HG03378 (cell line): ENCODE data around the gene PSMD1.

Source experiments
- ATAC-seq: cut with Tn5 transposase; IDR thresholded peaks from one replicate; pipeline ENCODE4 v1.9.1; 2021; ENCODE audit warnings: mild to moderate bottlenecking, moderate library complexity; ENCODE audit not compliant: unreplicated experiment

PSMD1 gene

GRCh38 chr2:231034291-231034882 is 22.3 kb upstream of the PSMD1 start:
- ATAC-seq: no peak

- no peak for ATAC-seq
Measured at GRCh38 chr2:231036131-231036530, 20.5 kb upstream of the PSMD1 start.

- ATAC-seq: no peak
Measured at GRCh38 chr2:231036578-231037106, 20.0 kb upstream of the PSMD1 start.

GRCh38 chr2:231037202-231037730 is 19.4 kb upstream of the PSMD1 start, which contains the start of gene C2orf72:
C2orf72 (plus strand) TSS chr2:231037523; CDS start chr2:231037566, 43 bp downstream.
- ATAC-seq: no peak

GRCh38 chr2:231037731-231038482 is 18.8 kb upstream of the PSMD1 start:
- no peak for ATAC-seq

GRCh38 chr2:231038483-231039293 is 18.0 kb upstream of the PSMD1 start:
- ATAC-seq: no peak

- ATAC-seq: no peak
Measured at GRCh38 chr2:231039294-231039664, 17.4 kb upstream of the PSMD1 start.

- no peak for ATAC-seq
Measured at GRCh38 chr2:231039821-231040364, 16.8 kb upstream of the PSMD1 start.

GRCh38 chr2:231041061-231041689 is 15.5 kb upstream of the PSMD1 start:
- ATAC-seq: no peak

- ATAC-seq: no peak
Measured at GRCh38 chr2:231043796-231044195, 12.9 kb upstream of the PSMD1 start.

- ATAC-seq: no peak
Measured at GRCh38 chr2:231046916-231047273, 9.8 kb upstream of the PSMD1 start.

GRCh38 chr2:231047274-231047922 is 9.3 kb upstream of the PSMD1 start:
- ATAC-seq: no peak

GRCh38 chr2:231047923-231048915 is 8.4 kb upstream of the PSMD1 start:
- no peak for ATAC-seq

- ATAC-seq: no peak
Measured at GRCh38 chr2:231049286-231050017, 7.2 kb upstream of the PSMD1 start.

- ATAC-seq: no peak
Measured at GRCh38 chr2:231050018-231050901, 6.4 kb upstream of the PSMD1 start.

GRCh38 chr2:231051116-231051515 is 5.6 kb upstream of the PSMD1 start:
- ATAC-seq: no peak
